Renal cortex interstitium (tissue), 11 donors: ENCODE measurements around the gene TEPSIN. TPM values are rescaled to one million over a fixed set of nuclear protein-coding genes. Genes with fewer than 3 reads are reported as not detected.

ENCODE experiments used
- DNase-seq, 11 donors: peaks; one replicate each; pipeline ENCODE4 v3.0.0-alpha.2; 2013; ENCODE audit warnings: low read depth in 9 of 11, low spot score in 4 of 11; ENCODE audit errors: extremely low read depth in 1 of 11
- polyA plus RNA-seq, 3 donors: library from polyadenylated mRNA; unstranded; fragments of 120-200 nt; gene quantifications; one replicate each; pipeline ENCODE4 v1.2.1, GENCODE V29; 2013; ENCODE audit not compliant: insufficient read length in 3 of 3

TEPSIN gene
- polyA plus RNA-seq, 3 donors: 14.3 to 28.4 (median 21.5) TPM

GRCh38 chr17:81181811-81182185 is 57.1 kb downstream of the TEPSIN start:
- DNase-seq: no peak

- DNase-seq: no peak
Observed at GRCh38 chr17:81180836-81181810, 57.7 kb downstream of the TEPSIN start.

- DNase-seq: no peak
Observed at GRCh38 chr17:81179861-81180260, 59.0 kb downstream of the TEPSIN start.

DNA sequence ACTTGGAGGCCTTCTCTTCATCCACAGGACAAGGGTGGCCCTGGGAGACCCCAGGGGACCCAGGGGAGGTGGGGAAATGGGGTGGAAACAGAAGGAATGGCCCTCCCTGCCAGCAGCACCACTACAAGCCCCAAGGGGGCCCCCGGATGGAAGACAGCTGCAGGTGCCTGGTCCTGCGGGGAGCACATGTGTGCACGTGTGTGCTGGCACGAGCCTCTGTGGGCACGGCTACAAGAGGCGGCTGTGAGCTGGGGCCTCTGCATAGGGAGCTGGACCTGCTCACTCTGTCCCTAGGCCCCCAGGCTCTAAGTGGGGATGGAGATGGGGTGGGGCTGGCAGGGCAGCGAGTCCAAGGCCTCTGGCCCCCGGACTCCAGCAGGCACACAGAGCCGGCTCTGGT is 59.6 kb downstream of the TEPSIN start:
- DNase-seq: no peak

Other genes with a start within 250 kb of the TEPSIN start
- 10 to 100 TPM; 24.8 to 32.9 (median 25.4) TPM for gene CHMP6, start 247.2 kb downstream of the TEPSIN start, polyA plus RNA-seq
- 10 to 100 TPM; 43.7 to 47.5 (median 44.5) TPM for gene BAIAP2, start 203.9 kb downstream of the TEPSIN start, polyA plus RNA-seq
- under 1 TPM; 0.14 to 0.57 (median 0.22) TPM for gene PVALEF, start 73.5 kb downstream of the TEPSIN start, polyA plus RNA-seq
- 1 to 10 TPM; 3.0 to 7.8 (median 4.6) TPM for gene AATK, start 72.8 kb downstream of the TEPSIN start, polyA plus RNA-seq
- gene CEP131, start 16.1 kb downstream of the TEPSIN start, polyA plus RNA-seq: 10 to 100 TPM; 14.4 to 25.3 (median 20.5) TPM
- gene NDUFAF8, start 263 bp upstream of the TEPSIN start, polyA plus RNA-seq: 10 to 100 TPM; 48.9 to 58.4 (median 51.8) TPM
- gene SLC38A10, start 56.3 kb upstream of the TEPSIN start, polyA plus RNA-seq: 10 to 100 TPM; 53.7 to 86.1 (median 67.0) TPM
- 10 to 100 TPM; 15.9 to 29.7 (median 29.3) TPM for gene BAHCC1, start 156.4 kb upstream of the TEPSIN start, polyA plus RNA-seq